Choroid plexus epithelial cell (primary cell): ENCODE data around the gene RMDN3.

ENCODE experiments used
- DNase-seq: peaks from one replicate; pipeline ENCODE4 v3.0.0-alpha.2; 2010; ENCODE audit warnings: low read depth
- H3K4me3 ChIP-seq: 2 replicates; pipeline ENCODE4 v1.5.1; 2011; ENCODE audit warnings: low read depth, mild to moderate bottlenecking, control low read depth, low read length, moderate library complexity
- TF ChIP-seq, protein P1 (sequence below): conservative IDR thresholded peaks from 2 replicates; pipeline ENCODE4 v1.5.1; 2011; ENCODE audit warnings: low read depth, mild to moderate bottlenecking, control low read depth, inconsistent platforms, low read length, moderate library complexity

The RMDN3 gene

DNA sequence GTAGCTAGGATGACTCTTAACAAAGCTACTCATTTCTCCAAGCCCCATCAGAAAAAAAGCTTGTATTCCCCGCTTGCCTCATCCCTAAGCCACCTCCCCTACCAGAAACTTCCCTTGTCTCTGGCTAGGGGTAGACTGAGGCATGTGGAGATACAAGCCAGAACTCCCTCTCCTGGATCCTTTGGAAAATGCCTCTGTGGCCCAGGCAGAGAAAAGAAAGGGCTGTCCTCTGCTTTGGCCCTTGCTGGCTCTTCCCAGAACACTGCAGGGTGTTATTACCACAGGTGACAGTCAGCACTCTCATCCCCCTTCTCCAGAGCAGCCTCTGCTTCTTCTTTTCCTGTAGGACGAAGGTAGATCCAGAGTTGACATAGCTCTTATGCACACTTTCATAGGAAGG lies 15.2 kb downstream of the RMDN3 start:
- TF ChIP-seq, protein P1, sequence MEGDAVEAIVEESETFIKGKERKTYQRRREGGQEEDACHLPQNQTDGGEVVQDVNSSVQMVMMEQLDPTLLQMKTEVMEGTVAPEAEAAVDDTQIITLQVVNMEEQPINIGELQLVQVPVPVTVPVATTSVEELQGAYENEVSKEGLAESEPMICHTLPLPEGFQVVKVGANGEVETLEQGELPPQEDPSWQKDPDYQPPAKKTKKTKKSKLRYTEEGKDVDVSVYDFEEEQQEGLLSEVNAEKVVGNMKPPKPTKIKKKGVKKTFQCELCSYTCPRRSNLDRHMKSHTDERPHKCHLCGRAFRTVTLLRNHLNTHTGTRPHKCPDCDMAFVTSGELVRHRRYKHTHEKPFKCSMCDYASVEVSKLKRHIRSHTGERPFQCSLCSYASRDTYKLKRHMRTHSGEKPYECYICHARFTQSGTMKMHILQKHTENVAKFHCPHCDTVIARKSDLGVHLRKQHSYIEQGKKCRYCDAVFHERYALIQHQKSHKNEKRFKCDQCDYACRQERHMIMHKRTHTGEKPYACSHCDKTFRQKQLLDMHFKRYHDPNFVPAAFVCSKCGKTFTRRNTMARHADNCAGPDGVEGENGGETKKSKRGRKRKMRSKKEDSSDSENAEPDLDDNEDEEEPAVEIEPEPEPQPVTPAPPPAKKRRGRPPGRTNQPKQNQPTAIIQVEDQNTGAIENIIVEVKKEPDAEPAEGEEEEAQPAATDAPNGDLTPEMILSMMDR: peak; percentile 25
- DNase-seq: no peak

GRCh38 chr15:40739047-40739446 lies 16.0 kb downstream of the RMDN3 start:
- DNase-seq: no peak
- H3K4me3 ChIP-seq: no peak overlapping the region
- TF ChIP-seq, protein P1: no peak

More for the DNA sequence above, 15.2 kb downstream of the RMDN3 start:
- no peak overlapping the region for H3K4me3 ChIP-seq

DNA sequence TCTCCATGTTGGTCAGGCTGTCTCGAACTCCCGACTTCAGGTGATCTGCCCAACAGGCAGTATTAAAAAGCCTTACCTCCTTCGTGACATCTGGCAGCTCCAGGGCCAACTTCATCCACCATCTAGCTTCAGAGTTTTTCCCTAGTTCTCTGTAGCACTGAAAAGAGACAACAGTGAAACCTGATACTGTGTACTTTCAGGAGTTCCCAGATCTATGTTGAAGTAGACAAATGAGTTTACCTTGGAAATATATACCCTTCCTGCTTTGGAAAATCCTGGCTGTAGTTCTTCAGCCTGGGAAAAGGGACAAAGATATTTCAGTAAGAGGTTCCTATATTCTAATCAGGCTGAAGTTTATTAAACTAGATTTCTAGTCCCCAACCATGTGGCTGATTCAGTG lies 18.0 kb downstream of the RMDN3 start:
- TF ChIP-seq, protein P1: no peak
- DNase-seq: no peak
- H3K4me3 ChIP-seq: no peak overlapping the region

DNA sequence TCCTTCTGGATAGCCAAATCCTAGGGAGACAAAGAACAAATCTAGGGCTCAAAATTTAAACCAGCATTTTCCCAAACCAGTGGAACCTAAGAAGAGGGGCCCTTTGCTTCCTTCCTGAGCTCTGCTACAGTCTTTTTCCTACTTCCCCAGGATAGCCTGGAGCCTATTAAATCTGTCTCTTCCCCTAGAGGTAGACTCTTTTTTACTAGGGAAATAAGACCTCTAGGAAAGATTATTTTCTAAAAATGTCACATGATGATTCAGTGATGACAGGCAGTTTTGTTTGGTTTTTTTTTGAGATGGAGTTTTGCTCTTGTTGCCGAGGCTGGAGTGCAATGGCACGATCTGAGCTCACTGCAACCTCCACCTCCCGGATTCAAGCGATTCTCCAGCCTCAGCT lies 18.5 kb downstream of the RMDN3 start:
- H3K4me3 ChIP-seq: no peak overlapping the region
- TF ChIP-seq, protein P1: no peak
- DNase-seq: no peak

DNA sequence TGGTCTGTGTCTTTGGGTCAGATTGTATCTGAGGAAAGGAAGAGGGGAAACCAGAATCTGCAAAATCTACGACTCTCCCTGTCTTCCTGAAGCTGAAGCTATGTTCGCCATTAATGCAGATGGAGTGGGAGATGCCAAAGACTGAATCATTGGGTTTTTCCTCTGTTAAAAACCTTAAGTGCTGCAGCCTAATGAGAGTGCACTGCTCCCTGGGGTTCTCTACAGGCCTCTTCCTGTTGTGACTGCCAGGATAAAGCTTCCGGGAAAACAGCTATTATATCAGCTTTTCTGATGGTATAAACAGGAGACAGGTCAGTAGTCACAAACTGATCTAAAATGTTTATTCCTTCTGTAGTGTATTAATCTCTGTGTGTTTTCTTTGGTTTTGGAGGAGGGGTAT lies 24.0 kb downstream of the RMDN3 start:
- H3K4me3 ChIP-seq: no peak overlapping the region
- peak; percentile 71 for DNase-seq
- TF ChIP-seq, protein P1: no peak

DNA sequence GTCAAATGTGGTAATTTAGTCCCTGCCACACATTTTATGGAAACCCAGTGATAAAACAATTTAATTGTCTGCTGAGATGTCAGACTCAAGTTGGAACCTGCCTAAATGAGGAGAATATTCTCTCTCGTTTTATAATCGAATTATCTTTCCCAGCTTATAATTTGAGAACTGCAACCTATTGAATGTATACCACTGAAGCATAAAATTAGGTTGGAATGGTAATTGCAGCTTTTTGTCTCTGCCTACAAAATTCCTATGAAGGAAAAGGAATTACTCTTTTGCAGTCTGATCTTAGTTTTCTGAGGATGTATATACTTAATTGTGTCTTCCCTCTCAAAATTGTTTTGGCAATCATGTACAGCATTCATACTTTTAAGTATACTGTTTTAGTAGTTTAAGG lies 31.1 kb downstream of the RMDN3 start:
- TF ChIP-seq, protein P1: no peak
- no peak for DNase-seq
- H3K4me3 ChIP-seq: no peak overlapping the region

DNA sequence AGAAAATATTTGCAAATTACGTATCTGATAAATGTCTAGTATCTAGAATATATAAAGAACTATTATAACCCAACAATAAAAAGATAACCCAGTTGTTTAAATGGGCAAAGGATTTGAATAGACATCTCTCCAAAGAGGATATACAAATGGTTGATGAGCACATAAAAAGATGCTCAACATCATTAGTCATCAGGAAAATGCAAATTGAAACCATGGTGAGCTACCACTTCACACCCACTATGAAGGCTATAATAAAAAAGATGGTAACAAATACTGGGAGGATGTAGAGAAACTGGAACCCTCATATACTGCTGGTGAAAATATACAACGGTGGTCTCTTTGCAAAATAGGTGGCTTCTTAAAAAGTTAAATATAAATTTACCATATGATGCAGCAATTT lies 32.1 kb downstream of the RMDN3 start:
- DNase-seq: no peak
- H3K4me3 ChIP-seq: no peak overlapping the region
- TF ChIP-seq, protein P1: no peak
